ENCODE data around the gene TMED9. TPM values are rescaled to one million over a fixed set of nuclear protein-coding genes. Genes with fewer than 3 reads are reported as not detected.

Gene TMED9
- total RNA-seq, 4 donors from 2014 or later = 47.3 to 75.7 (median 62.3) TPM

DNA sequence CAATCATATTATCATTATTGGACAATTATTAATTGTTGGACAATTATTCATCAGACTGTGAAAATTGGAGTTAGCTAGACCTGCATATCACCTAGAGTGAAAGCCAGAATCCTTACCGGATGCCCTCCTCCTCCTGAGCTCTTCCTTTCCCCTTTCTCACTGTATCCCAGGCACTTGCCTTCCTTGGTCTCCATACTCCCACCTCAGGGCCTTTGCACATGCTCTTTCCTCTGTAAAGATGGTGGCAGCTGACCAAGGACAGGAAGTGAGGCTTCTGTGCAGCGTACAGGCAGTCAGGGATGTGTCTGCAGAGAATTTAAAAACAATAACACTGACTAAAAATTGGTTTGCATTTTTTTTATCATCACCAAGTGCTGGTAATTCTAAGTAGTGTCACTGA, 22.1 kb upstream of the TMED9 start:
- TF ChIP-seq POLR2AphosphoS5 (IDR thresholded peaks at IDR 0.05) = no peak
- TF ChIP-seq EP300 (IDR thresholded peaks at IDR 0.05) = no peak
- TF ChIP-seq POLR2A (IDR thresholded peaks at IDR 0.05; ENCODE audit: low read depth) = no peak
- TF ChIP-seq, protein P1, sequence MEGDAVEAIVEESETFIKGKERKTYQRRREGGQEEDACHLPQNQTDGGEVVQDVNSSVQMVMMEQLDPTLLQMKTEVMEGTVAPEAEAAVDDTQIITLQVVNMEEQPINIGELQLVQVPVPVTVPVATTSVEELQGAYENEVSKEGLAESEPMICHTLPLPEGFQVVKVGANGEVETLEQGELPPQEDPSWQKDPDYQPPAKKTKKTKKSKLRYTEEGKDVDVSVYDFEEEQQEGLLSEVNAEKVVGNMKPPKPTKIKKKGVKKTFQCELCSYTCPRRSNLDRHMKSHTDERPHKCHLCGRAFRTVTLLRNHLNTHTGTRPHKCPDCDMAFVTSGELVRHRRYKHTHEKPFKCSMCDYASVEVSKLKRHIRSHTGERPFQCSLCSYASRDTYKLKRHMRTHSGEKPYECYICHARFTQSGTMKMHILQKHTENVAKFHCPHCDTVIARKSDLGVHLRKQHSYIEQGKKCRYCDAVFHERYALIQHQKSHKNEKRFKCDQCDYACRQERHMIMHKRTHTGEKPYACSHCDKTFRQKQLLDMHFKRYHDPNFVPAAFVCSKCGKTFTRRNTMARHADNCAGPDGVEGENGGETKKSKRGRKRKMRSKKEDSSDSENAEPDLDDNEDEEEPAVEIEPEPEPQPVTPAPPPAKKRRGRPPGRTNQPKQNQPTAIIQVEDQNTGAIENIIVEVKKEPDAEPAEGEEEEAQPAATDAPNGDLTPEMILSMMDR (IDR thresholded peaks at IDR 0.05) = no peak
- Histone ChIP-seq H3K36me3 (no peaks in the 10 kb centered on the region), H3K4me1 (no peaks in the 10 kb centered on the region), H3K27me3 (no peaks in the 10 kb centered on the region), H3K9me3 (no peaks in the 10 kb centered on the region), H3K27ac (replicated peaks in 1 of 4) (no peak overlapping the region), H3K4me3 (no peak overlapping the region)
- no peak for DNase-seq (ENCODE audit: extremely low spot score)
- intact Hi-C loops (cut with DNase I) = no loop called here
- WGBS = 91% methylated on average over 2 of the region's 2 CpGs

DNA sequence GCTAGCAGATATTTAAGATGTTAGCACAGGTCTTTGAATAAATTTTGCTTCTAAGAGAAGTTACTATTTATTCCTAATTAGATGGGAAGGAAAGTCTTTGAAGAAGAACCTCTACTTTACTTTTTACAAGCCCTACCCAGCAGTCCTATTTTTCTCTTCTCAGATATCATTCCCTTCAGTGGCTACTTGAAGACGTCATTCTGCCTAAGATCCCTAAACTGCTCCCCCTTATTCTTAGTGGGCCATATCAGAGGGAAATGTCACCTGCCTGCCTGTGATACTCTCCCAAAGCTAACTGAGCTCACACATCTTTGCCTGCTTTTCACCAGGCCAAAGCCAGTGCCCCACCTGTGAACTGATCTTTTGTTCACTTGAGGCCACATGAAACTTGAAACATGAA, 16.5 kb upstream of the TMED9 start:
- Histone ChIP-seq H3K4me1 (no peaks in the 10 kb centered on the region), H3K27ac (replicated peaks in 1 of 4) (no peak overlapping the region), H3K9me3 (no peaks in the 10 kb centered on the region), H3K4me3 (no peak overlapping the region), H3K36me3 (no peaks in the 10 kb centered on the region), H3K27me3 (no peaks in the 10 kb centered on the region)
- TF ChIP-seq, protein P1 (IDR thresholded peaks at IDR 0.05) = no peak
- TF ChIP-seq EP300 (IDR thresholded peaks at IDR 0.05) (no peak), POLR2A (IDR thresholded peaks at IDR 0.05; ENCODE audit: low read depth) (no peak)
- WGBS = 44% methylated on average over 1 of the region's 1 CpG
- DNase-seq (ENCODE audit: extremely low spot score) = no peak
- intact Hi-C loops (cut with DNase I) = no loop called here

DNA sequence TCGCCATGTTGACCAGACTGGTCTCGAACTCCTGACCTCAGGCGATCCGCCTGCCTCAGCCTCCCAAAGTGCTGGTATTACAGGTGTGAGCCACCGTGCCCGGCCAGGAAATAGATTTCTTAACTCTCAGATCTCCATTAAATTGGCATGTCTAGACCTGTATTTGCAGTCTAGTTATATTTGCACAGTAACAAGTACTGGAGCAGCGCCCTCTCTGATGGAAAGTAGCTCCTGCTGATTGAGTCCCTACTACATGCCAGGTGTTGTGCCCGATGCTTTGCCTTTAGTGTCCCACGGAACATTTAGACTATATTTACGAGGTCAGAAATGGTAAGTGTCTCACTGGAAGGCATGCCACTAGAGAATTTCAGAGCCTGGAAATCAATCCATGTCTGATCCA, 15.8 kb upstream of the TMED9 start:
- H3K27ac ChIP-seq (replicated peaks in 1 of 4) = no peak overlapping the region
- H3K36me3 ChIP-seq = no peaks in the 10 kb centered on the region
- H3K27me3 ChIP-seq = no peaks in the 10 kb centered on the region
- H3K9me3 ChIP-seq = no peaks in the 10 kb centered on the region
- no peak for TF ChIP-seq POLR2A (IDR thresholded peaks at IDR 0.05; ENCODE audit: low read depth)
- TF ChIP-seq, protein P1 (IDR thresholded peaks at IDR 0.05) = no peak
- no peak for TF ChIP-seq EP300 (IDR thresholded peaks at IDR 0.05)
- no peak for TF ChIP-seq POLR2AphosphoS5 (IDR thresholded peaks at IDR 0.05)
- no peak for DNase-seq (ENCODE audit: extremely low spot score)
- 89% methylated on average over 10 of the region's 10 CpGs for WGBS
- intact Hi-C loops (cut with DNase I) = no loop called here
- H3K4me1 ChIP-seq = no peaks in the 10 kb centered on the region
- H3K4me3 ChIP-seq = no peak overlapping the region

DNA sequence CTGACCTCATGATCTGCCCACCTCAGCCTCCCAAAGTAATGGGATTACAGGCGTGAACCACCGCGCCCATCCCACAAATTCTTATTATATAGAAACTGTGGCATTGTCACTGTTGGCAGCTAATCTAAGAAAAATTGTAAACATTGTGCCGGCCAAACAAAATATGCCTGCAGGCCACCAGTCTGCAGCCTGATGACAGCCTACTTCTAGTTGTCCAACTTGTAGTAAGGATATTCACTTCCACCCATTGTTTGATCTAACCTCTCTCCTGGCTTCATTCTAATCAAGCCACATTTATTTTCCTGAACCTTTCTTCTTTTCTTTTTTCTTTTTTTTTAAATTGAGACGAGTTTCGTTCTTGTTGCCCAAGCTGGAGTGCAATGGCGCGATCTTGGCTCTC, 13.7 kb upstream of the TMED9 start:
- DNase-seq (ENCODE audit: extremely low spot score) = no peak
- H3K36me3 ChIP-seq = no peaks in the 10 kb centered on the region
- H3K27me3 ChIP-seq = no peaks in the 10 kb centered on the region
- H3K4me1 ChIP-seq = no peaks in the 10 kb centered on the region
- WGBS = 94% methylated on average over 8 of the region's 8 CpGs
- no peaks in the 10 kb centered on the region for H3K9me3 ChIP-seq
- TF ChIP-seq EP300 (IDR thresholded peaks at IDR 0.05) (no peak), POLR2AphosphoS5 (IDR thresholded peaks at IDR 0.05) (no peak), POLR2A (IDR thresholded peaks at IDR 0.05; ENCODE audit: low read depth) (no peak)
- TF ChIP-seq, protein P1 (IDR thresholded peaks at IDR 0.05) = no peak
- H3K27ac ChIP-seq (replicated peaks in 1 of 4) = no peak overlapping the region
- H3K4me3 ChIP-seq = no peak overlapping the region
- intact Hi-C loops (cut with DNase I) = no loop called here

DNA sequence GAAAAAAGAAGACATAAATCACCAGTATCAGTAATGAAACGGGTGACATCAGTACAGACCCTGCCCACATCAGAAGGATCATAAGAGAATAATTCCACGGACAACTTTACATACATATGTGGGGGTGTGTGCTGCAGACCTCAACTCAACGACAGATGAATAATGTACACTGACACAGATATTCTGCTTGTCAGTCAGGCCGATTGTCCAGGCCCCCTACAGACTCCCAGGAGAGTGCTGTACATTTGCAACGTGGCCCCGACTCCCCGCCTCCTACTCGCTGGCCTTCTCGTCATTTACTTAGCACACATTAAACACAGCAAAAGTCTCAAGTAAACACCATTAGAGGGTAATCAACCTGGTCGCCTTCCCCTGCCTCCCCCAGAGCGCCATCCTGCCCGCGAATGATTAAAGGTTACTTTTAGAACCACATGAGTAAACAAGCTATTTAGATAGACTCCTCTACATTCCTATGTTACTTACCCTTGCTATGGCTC, 3.5 kb upstream of the TMED9 start:
- intact Hi-C loops (cut with DNase I) = no loop called here
- no peaks in the 10 kb centered on the region for H3K9me3 ChIP-seq
- H3K4me1 ChIP-seq = peaks cover 9 to 17% (median 13%) of the 10 kb centered on the region in 4 donors
- TF ChIP-seq EP300 (IDR thresholded peaks at IDR 0.05) (no peak), POLR2A (IDR thresholded peaks at IDR 0.05; ENCODE audit: low read depth) (no peak), POLR2AphosphoS5 (IDR thresholded peaks at IDR 0.05) (no peak)
- TF ChIP-seq, protein P1 (IDR thresholded peaks at IDR 0.05) = no peak
- no peak overlapping the region for H3K4me3 ChIP-seq
- H3K36me3 ChIP-seq = peaks cover 0 to 4% (median 2%) of the 10 kb centered on the region in 4 donors
- no peak overlapping the region for H3K27ac ChIP-seq (replicated peaks in 1 of 4)
- WGBS = 63% methylated on average over 13 of the region's 13 CpGs
- peaks cover 0 to 22% (median 0%) of the 10 kb centered on the region in 4 donors for H3K27me3 ChIP-seq
- DNase-seq (ENCODE audit: extremely low spot score) = no peak

All from esophagus muscularis mucosa (tissue), 4 donors.